NCI-H2029 (cell line): ENCODE data around the gene PLCH1.

Source experiments
- DNase-seq: peaks from one replicate; lab custom pipeline; 2025; lab: John Stamatoyannopoulos, UW

PLCH1 gene

GRCh38 chr3:155744626-155745324 lies at the start of gene PLCH1:
Gene PLCH1, minus strand, starts transcription at chr3:155745071. Its CDS starts 40,847 bp downstream, at chr3:155704224.
- DNase-seq: peak; percentile 76

- DNase-seq: no peak
Observed at GRCh38 chr3:155792532-155792931, 47.7 kb upstream of the PLCH1 start.

- no peak for DNase-seq
Observed at GRCh38 chr3:155791190-155791589, 46.3 kb upstream of the PLCH1 start.

GRCh38 chr3:155790272-155790925 lies 45.5 kb upstream of the PLCH1 start:
- DNase-seq: no peak

- DNase-seq: no peak
Observed at GRCh38 chr3:155785662-155786295, 40.9 kb upstream of the PLCH1 start.

- DNase-seq: no peak
Observed at GRCh38 chr3:155782390-155782953, 37.6 kb upstream of the PLCH1 start.

GRCh38 chr3:155780291-155780690 lies 35.4 kb upstream of the PLCH1 start:
- no peak for DNase-seq

GRCh38 chr3:155778462-155778861 lies 33.6 kb upstream of the PLCH1 start:
- no peak for DNase-seq

GRCh38 chr3:155772801-155773200 lies 27.9 kb upstream of the PLCH1 start:
- DNase-seq: no peak

- no peak for DNase-seq
Observed at GRCh38 chr3:155771126-155771525, 26.3 kb upstream of the PLCH1 start.

- no peak for DNase-seq
Observed at GRCh38 chr3:155766206-155766605, 21.3 kb upstream of the PLCH1 start.

GRCh38 chr3:155763870-155764463 lies 19.1 kb upstream of the PLCH1 start:
- no peak for DNase-seq

- no peak for DNase-seq
Observed at GRCh38 chr3:155760653-155761052, 15.8 kb upstream of the PLCH1 start.

GRCh38 chr3:155757577-155757976 lies 12.7 kb upstream of the PLCH1 start:
- DNase-seq: no peak

- peak; percentile 12 for DNase-seq
Observed at GRCh38 chr3:155753038-155753639, 8.3 kb upstream of the PLCH1 start.

GRCh38 chr3:155748611-155749365 lies 3.9 kb upstream of the PLCH1 start:
- DNase-seq: no peak

- no peak for DNase-seq
Observed at GRCh38 chr3:155747946-155748290, 3.0 kb upstream of the PLCH1 start.

GRCh38 chr3:155747286-155747945 lies 2.5 kb upstream of the PLCH1 start:
- no peak for DNase-seq

GRCh38 chr3:155746703-155747102 lies 1.8 kb upstream of the PLCH1 start:
- DNase-seq: no peak

GRCh38 chr3:155745795-155746550 lies 1.1 kb upstream of the PLCH1 start:
- peak; percentile 53 for DNase-seq
